Smooth muscle cell (in vitro differentiated cells): Measurements from ENCODE around the gene WASF2. TPM values are rescaled to one million over a fixed set of nuclear protein-coding genes. Genes with fewer than 3 reads are reported as not detected.

Experiments
- DNase-seq: peaks from one replicate; lab custom pipeline; 2025; ENCODE audit not compliant: unreplicated experiment; lab: John Stamatoyannopoulos, UW
- H2AFZ ChIP-seq: fragments of 200-600 bp; sonication (generic); 2 replicates; pipeline ENCODE4 v1.6.0; 2016; ENCODE audit warnings: antibody characterized with exemption, low read depth, mild to moderate bottlenecking
- H3F3A ChIP-seq: fragments of 200-600 bp; sonication (generic); 2 replicates; pipeline ENCODE4 v1.6.0; 2017; ENCODE audit warnings: antibody characterized with exemption, low read depth
- H3K27ac ChIP-seq: fragments of 200-600 bp; sonication (generic); 2 replicates; pipeline ENCODE4 v1.5.1; 2016; ENCODE audit warnings: low read depth, mild to moderate bottlenecking
- H3K27me3 ChIP-seq: fragments of 200-600 bp; sonication (generic); 2 replicates; pipeline ENCODE4 v1.6.1; 2016; ENCODE audit warnings: low read depth, mild to moderate bottlenecking
- H3K36me3 ChIP-seq: fragments of 200-600 bp; sonication (generic); 2 replicates; pipeline ENCODE4 v1.5.1; 2016; ENCODE audit warnings: low read depth
- H3K4me1 ChIP-seq: fragments of 200-600 bp; sonication (generic); 2 replicates; pipeline ENCODE4 v1.5.1; 2016; ENCODE audit warnings: low read depth
- H3K4me2 ChIP-seq: fragments of 200-600 bp; sonication (generic); 2 replicates; pipeline ENCODE4 v1.6.0; 2016; ENCODE audit warnings: mild to moderate bottlenecking
- H3K4me3 ChIP-seq: fragments of 200-600 bp; sonication (generic); 2 replicates; pipeline ENCODE4 v1.5.1; 2016; ENCODE audit warnings: mild to moderate bottlenecking
- H3K79me2 ChIP-seq: fragments of 200-600 bp; sonication (generic); 2 replicates; pipeline ENCODE4 v1.6.0; 2016; ENCODE audit warnings: low read depth, mild to moderate bottlenecking
- H3K9ac ChIP-seq: fragments of 200-600 bp; sonication (generic); 2 replicates; pipeline ENCODE4 v1.6.0; 2016; ENCODE audit warnings: low read depth
- H3K9me3 ChIP-seq: fragments of 200-600 bp; sonication (generic); replicated peaks from 2 replicates; pipeline ENCODE4 v1.5.1; 2016; ENCODE audit warnings: low read depth
- H4K20me1 ChIP-seq: fragments of 200-600 bp; sonication (generic); 2 replicates; pipeline ENCODE4 v1.6.0; 2016; ENCODE audit warnings: low read depth
- WGBS: methylation state at CpG from one replicate; pipeline ENCODE4 v1.1.7; 2016; ENCODE audit warnings: low lambda C conversion rate; 5-methylcytosine and 5-hydroxymethylcytosine counted together
- polyA plus RNA-seq: library from polyadenylated mRNA; unstranded; fragments of >200 nt; fragmentation: Nextera tagmentation; extraction: Ambion mirVana; gene quantifications from 2 replicates; pipeline ENCODE4 v1.2.1, GENCODE V29; 2016
- total RNA-seq: library from RNA; depleted of rRNA; stranded (reverse); fragments of >200 nt; gene quantifications from 2 replicates; pipeline ENCODE4 v1.2.3, GENCODE V29; 2014
- TF ChIP-seq, protein P1 (sequence below): fragments of 200-600 bp; sonication (generic); IDR thresholded peaks from 2 replicates; pipeline ENCODE4 v1.5.1; 2017; ENCODE audit warnings: borderline replicate concordance, mild to moderate bottlenecking, antibody characterized with exemption; ENCODE audit not compliant: insufficient read depth, poor library complexity, severe bottlenecking

WASF2 gene
- total and polyA plus RNA-seq, 2 experiments from 2014 or later, result 34.3 to 46.1 TPM

DNA sequence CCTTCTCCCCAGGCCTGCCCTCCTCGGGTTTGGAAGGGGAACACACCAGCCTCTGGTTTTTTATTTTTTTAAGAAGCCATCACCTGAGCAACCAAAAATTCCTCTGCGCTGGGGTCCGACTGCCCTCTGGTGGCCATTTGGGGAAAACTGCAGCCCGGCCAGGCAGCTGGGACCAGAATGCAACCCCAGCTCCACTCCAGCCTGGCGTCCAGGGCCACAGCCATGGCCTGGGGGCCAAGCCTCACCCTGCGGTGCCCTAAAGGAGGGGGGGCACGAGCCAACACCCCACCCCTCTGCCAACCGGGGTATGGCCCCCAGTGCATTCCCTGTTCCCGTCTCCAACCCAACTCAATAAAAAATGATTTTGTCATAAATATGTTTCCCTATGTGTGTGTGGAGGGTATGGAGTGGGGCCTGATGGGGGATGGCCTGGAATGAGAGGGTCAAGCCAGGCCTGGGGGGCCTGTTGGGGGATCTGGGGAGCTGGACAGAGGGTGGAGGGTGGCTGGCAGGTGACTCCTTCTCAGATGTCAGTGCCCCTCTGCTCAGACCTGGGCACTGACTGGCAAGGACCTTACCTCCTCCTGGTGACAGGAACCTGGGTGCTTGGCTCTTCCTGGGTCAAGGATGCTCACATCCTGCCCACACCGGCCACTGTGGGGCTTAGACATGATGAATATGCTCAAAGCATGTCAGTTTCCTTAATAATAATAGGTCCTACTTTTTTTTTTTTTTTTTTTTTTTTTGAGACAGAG lies 94.3 kb downstream of the WASF2 start:
- no peak overlapping the region for H3K27ac ChIP-seq
- no peak overlapping the region for H3K9ac ChIP-seq
- H4K20me1 ChIP-seq, result no peaks in the 10 kb centered on the region
- H3K9me3 ChIP-seq, result no peaks in the 10 kb centered on the region
- WGBS, result 13% methylated on average over 10 of the region's 10 CpGs
- H3F3A ChIP-seq, result peaks cover 5% of the 10 kb centered on the region
- TF ChIP-seq, protein P1, sequence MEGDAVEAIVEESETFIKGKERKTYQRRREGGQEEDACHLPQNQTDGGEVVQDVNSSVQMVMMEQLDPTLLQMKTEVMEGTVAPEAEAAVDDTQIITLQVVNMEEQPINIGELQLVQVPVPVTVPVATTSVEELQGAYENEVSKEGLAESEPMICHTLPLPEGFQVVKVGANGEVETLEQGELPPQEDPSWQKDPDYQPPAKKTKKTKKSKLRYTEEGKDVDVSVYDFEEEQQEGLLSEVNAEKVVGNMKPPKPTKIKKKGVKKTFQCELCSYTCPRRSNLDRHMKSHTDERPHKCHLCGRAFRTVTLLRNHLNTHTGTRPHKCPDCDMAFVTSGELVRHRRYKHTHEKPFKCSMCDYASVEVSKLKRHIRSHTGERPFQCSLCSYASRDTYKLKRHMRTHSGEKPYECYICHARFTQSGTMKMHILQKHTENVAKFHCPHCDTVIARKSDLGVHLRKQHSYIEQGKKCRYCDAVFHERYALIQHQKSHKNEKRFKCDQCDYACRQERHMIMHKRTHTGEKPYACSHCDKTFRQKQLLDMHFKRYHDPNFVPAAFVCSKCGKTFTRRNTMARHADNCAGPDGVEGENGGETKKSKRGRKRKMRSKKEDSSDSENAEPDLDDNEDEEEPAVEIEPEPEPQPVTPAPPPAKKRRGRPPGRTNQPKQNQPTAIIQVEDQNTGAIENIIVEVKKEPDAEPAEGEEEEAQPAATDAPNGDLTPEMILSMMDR, result peak; percentile 98
- H3K27me3 ChIP-seq, result no peaks in the 10 kb centered on the region
- H3K4me3 ChIP-seq, result no peak overlapping the region
- no peaks in the 10 kb centered on the region for H3K79me2 ChIP-seq
- no peaks in the 10 kb centered on the region for H3K36me3 ChIP-seq
- DNase-seq, result no peak
- H3K4me1 ChIP-seq, result peaks cover 4% of the 10 kb centered on the region
- no peak overlapping the region for H2AFZ ChIP-seq
- H3K4me2 ChIP-seq, result peak overlapping the region; percentile 2

DNA sequence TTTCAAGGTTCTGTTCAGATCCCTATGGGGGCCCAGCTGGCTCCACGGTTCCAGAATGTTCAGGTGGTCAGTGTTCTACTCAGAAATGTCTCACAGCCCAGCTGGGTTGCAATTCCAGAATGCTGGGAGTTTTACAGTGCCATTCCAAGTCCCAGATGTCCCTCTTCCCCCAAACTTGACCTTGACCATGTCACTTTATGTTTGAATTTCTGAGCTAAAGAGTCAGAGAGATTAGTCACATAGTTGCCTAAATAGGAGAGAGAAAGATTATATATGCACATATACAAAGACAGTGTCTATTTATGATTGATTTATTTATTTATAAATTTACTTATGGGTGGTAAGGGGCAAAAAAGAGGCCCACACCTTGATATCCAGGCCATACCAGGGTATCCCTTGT lies 95.0 kb downstream of the WASF2 start:
- DNase-seq, result no peak
- 80% methylated on average over 1 of the region's 1 CpG for WGBS
- no peaks in the 10 kb centered on the region for H3K79me2 ChIP-seq
- H2AFZ ChIP-seq, result no peak overlapping the region
- no peaks in the 10 kb centered on the region for H3K27me3 ChIP-seq
- no peak overlapping the region for H3K9ac ChIP-seq
- no peaks in the 10 kb centered on the region for H3K36me3 ChIP-seq
- H3K4me2 ChIP-seq, result peak overlapping the region; percentile 2
- H3K4me3 ChIP-seq, result no peak overlapping the region
- peaks cover 4% of the 10 kb centered on the region for H3K4me1 ChIP-seq
- TF ChIP-seq, protein P1, result no peak
- H3F3A ChIP-seq, result peaks cover 5% of the 10 kb centered on the region
- no peaks in the 10 kb centered on the region for H4K20me1 ChIP-seq
- H3K9me3 ChIP-seq, result no peaks in the 10 kb centered on the region
- peak overlapping the region; percentile 35 for H3K27ac ChIP-seq

DNA sequence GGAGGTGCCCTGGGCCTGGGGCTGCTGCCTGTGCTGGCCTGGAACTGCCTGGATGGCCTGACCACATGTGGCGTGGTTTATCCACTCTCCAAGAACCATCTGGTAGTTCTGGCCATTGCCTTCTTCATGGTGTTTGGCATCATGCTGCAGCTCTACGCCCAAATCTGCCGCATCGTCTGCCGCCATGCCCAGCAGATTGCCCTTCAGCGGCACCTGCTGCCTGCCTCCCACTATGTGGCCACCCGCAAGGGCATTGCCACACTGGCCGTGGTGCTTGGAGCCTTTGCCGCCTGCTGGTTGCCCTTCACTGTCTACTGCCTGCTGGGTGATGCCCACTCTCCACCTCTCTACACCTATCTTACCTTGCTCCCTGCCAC lies 95.7 kb downstream of the WASF2 start:
- H3K27ac ChIP-seq, result no peak overlapping the region
- no peaks in the 10 kb centered on the region for H3K36me3 ChIP-seq
- H3K9ac ChIP-seq, result no peak overlapping the region
- peaks cover 4% of the 10 kb centered on the region for H3K4me1 ChIP-seq
- H3K79me2 ChIP-seq, result no peaks in the 10 kb centered on the region
- 97% methylated on average over 9 of the region's 9 CpGs for WGBS
- H3F3A ChIP-seq, result peaks cover 5% of the 10 kb centered on the region
- H3K4me3 ChIP-seq, result no peak overlapping the region
- TF ChIP-seq, protein P1, result no peak
- DNase-seq, result no peak
- H3K4me2 ChIP-seq, result no peak overlapping the region
- H3K9me3 ChIP-seq, result no peaks in the 10 kb centered on the region
- no peak overlapping the region for H2AFZ ChIP-seq
- H4K20me1 ChIP-seq, result no peaks in the 10 kb centered on the region
- no peaks in the 10 kb centered on the region for H3K27me3 ChIP-seq
